GM12875 (cell line): ENCODE results near the gene OR1L6.

ENCODE experiments used
- H3K4me3 ChIP-seq: one replicate; pipeline ENCODE4 v1.5.1; 2011; ENCODE audit warnings: low read depth, low read length, control low read depth
- TF ChIP-seq, protein P1 (sequence below): IDR thresholded peaks from 2 replicates; pipeline ENCODE4 v1.5.1; 2011; ENCODE audit warnings: low read depth, mild to moderate bottlenecking, control low read depth, inconsistent platforms, low read length, moderate library complexity, borderline replicate concordance; ENCODE audit not compliant: insufficient read depth

Gene OR1L6

DNA sequence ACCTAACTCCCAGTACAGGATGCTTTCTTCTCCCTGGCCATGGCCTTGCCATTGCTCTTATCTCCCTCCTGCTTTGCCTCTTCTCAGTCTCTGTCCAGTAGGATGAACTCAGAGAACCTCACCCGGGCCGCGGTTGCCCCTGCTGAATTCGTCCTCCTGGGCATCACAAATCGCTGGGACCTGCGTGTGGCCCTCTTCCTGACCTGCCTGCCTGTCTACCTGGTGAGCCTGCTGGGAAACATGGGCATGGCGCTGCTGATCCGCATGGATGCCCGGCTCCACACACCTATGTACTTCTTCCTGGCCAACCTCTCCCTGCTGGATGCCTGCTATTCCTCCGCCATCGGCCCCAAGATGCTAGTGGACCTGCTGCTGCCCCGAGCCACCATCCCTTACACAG lies 46.7 kb downstream of the OR1L6 start, which contains the start of gene OR5C1:
TSS of gene OR5C1 (plus strand) at position 103 of the 400 bp plus-strand sequence. CDS start at position 103, 0 bp downstream.
- no peak within 1 kb of the TSS for H3K4me3 ChIP-seq
- TF ChIP-seq, protein P1, sequence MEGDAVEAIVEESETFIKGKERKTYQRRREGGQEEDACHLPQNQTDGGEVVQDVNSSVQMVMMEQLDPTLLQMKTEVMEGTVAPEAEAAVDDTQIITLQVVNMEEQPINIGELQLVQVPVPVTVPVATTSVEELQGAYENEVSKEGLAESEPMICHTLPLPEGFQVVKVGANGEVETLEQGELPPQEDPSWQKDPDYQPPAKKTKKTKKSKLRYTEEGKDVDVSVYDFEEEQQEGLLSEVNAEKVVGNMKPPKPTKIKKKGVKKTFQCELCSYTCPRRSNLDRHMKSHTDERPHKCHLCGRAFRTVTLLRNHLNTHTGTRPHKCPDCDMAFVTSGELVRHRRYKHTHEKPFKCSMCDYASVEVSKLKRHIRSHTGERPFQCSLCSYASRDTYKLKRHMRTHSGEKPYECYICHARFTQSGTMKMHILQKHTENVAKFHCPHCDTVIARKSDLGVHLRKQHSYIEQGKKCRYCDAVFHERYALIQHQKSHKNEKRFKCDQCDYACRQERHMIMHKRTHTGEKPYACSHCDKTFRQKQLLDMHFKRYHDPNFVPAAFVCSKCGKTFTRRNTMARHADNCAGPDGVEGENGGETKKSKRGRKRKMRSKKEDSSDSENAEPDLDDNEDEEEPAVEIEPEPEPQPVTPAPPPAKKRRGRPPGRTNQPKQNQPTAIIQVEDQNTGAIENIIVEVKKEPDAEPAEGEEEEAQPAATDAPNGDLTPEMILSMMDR = no peak

- H3K4me3 ChIP-seq = no peak overlapping the region
- TF ChIP-seq, protein P1 = no peak
These were observed 47.3 kb downstream of the OR1L6 start for GRCh38 chr9:122789256-122790046.

GRCh38 chr9:122791872-122792669 lies 50.0 kb downstream of the OR1L6 start:
- TF ChIP-seq, protein P1 = no peak

DNA sequence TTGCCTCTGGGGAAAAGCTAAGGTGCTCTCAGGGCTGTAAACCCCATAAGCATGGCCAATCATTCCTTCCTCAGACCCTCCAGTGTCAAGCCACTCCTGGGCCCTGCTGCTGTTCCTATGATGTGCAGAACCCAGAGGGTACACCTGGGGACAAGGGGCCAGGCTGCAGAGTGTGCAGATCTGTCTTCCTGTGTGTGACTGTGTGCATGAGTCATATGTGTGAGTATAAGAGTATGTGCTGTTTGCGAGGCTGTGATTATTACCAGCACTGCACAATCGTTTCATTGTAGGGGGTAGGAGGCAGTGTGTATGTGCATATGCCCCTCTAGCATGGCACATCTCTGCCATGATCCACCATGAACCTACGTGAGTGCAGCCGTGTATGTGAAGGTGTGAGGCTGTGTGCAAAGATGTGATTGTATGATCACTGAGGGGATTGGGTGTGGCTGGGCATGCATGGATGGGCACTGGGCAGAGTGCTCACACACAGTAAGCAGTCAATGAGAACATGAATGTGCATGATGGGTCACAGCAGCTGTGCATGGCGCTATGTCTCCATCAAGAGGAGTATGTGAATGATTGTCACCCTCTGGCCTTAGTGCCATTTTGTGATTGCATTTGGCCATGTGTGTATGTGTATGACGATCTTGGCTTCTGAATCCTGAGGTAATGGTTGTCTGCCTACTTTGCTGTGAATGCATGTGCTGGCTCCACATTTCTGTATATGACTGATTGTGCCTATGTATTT lies 55.4 kb downstream of the OR1L6 start:
- no peak overlapping the region for H3K4me3 ChIP-seq
- TF ChIP-seq, protein P1 = no peak

More at GRCh38 chr9:122791872-122792669, 50.0 kb downstream of the OR1L6 start:
- no peak overlapping the region for H3K4me3 ChIP-seq
